Lower lobe of right lung (tissue), 2 donors: ENCODE results near the gene PHLDB2. TPM values are rescaled to one million over a fixed set of nuclear protein-coding genes. Genes with fewer than 3 reads are reported as not detected.

Source experiments
- ATAC-seq, 2 donors: fragments of 200-7000 bp; cut with Tn5 transposase; one replicate each; pipeline ENCODE4 v1.9.1; 2020 to 2022; ENCODE audit warnings: mild to moderate bottlenecking in 2 of 2, moderate library complexity in 2 of 2
- DNase-seq: peaks from one replicate; pipeline ENCODE4 v3.0.0-alpha.2; 2020
- H3K27ac ChIP-seq: fragments of 200-600 bp; one replicate; pipeline ENCODE4 v1.8.0; 2022
- H3K27me3 ChIP-seq: fragments of 200-600 bp; one replicate; pipeline ENCODE4 v1.8.0; 2022; ENCODE audit warnings: low read depth
- H3K36me3 ChIP-seq: fragments of 200-600 bp; one replicate; pipeline ENCODE4 v1.8.0; 2022; ENCODE audit warnings: mild to moderate bottlenecking
- H3K4me1 ChIP-seq: fragments of 200-600 bp; one replicate; pipeline ENCODE4 v1.8.0; 2022
- H3K4me3 ChIP-seq: fragments of 200-600 bp; one replicate; pipeline ENCODE4 v1.8.0; 2022; ENCODE audit warnings: mild to moderate bottlenecking
- H3K9me3 ChIP-seq: fragments of 200-600 bp; one replicate; pipeline ENCODE4 v1.8.0; 2022
- CTCF ChIP-seq: fragments of 200-600 bp; IDR thresholded peaks from one replicate; pipeline ENCODE4 v1.8.0; 2022; ENCODE audit warnings: antibody characterized with exemption, mild to moderate bottlenecking
- intact Hi-C: fragments of 100-400 bp; cut with DNase I; formaldehyde crosslinking; loops from one replicate; pipeline ENCODE4 v1.11.0; 2022
- total RNA-seq: library from RNA; stranded (reverse); fragmentation: NEBNext Ultra II Directional; extraction: Animal tissue kit (Norgen Biotek cat#: 25700); gene quantifications from one replicate; pipeline ENCODE4 v1.2.1, GENCODE V29; 2021
- donor health status: DM: no; HTN: yes; CAD: no; lungs with severe emphysema.

PHLDB2 gene
- total RNA-seq, 1 donor from 2014 or later = 33.6 TPM

GRCh38 chr3:112005091-112005672 lies 146.1 kb downstream of the PHLDB2 start:
- Histone ChIP-seq H3K4me1 (no peaks in the 10 kb centered on the region), H3K27me3 (no peaks in the 10 kb centered on the region), H3K36me3 (no peaks in the 10 kb centered on the region), H3K27ac (no peak overlapping the region), H3K4me3 (no peak overlapping the region), H3K9me3 (no peaks in the 10 kb centered on the region)
- intact Hi-C loops = no loop called here
- no peak for ATAC-seq
- no peak for TF ChIP-seq CTCF
- no peak for DNase-seq

DNA sequence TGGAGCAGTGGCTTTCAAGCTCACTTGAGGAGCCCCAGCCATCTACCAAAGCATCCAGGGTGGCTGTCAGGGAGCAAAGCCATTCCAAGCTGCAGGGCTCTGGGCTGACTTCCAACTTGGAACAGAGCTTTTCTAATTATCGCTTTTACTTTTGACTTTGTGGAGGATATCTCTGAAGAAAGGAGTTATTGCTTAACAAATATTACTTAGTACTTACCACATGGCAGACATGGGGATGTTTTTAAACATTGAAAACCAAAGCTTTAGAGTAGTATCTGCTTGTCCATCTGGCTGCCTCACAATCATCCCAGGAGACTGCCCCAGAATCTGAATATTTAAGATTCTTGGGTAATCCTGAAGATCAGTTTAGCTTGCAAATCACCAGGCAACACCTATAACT lies 148.6 kb downstream of the PHLDB2 start:
- no peak overlapping the region for H3K4me3 ChIP-seq
- H3K36me3 ChIP-seq = no peaks in the 10 kb centered on the region
- H3K27ac ChIP-seq = no peak overlapping the region
- ATAC-seq (no peak), DNase-seq (no peak)
- H3K9me3 ChIP-seq = no peaks in the 10 kb centered on the region
- intact Hi-C loops = no loop called here
- no peaks in the 10 kb centered on the region for H3K27me3 ChIP-seq
- no peak for TF ChIP-seq CTCF
- H3K4me1 ChIP-seq = no peaks in the 10 kb centered on the region

- DNase-seq = no peak
- no peak overlapping the region for H3K4me3 ChIP-seq
- no peak overlapping the region for H3K27ac ChIP-seq
- intact Hi-C loops = no loop called here
- no peak for TF ChIP-seq CTCF
- H3K27me3 ChIP-seq = no peaks in the 10 kb centered on the region
- H3K9me3 ChIP-seq = no peaks in the 10 kb centered on the region
- H3K36me3 ChIP-seq = no peaks in the 10 kb centered on the region
- H3K4me1 ChIP-seq = peaks cover 5% of the 10 kb centered on the region
- no peak for ATAC-seq
Measured at GRCh38 chr3:112009670-112010069, 150.6 kb downstream of the PHLDB2 start.

- no peak overlapping the region for H3K27ac ChIP-seq
- no peaks in the 10 kb centered on the region for H3K36me3 ChIP-seq
- H3K4me1 ChIP-seq = peaks cover 5% of the 10 kb centered on the region
- DNase-seq = no peak
- H3K27me3 ChIP-seq = no peaks in the 10 kb centered on the region
- ATAC-seq = no peak
- H3K9me3 ChIP-seq = no peaks in the 10 kb centered on the region
- intact Hi-C loops = no loop called here
- H3K4me3 ChIP-seq = no peak overlapping the region
- no peak for TF ChIP-seq CTCF
Measured at GRCh38 chr3:112010636-112011035, 151.6 kb downstream of the PHLDB2 start.

DNA sequence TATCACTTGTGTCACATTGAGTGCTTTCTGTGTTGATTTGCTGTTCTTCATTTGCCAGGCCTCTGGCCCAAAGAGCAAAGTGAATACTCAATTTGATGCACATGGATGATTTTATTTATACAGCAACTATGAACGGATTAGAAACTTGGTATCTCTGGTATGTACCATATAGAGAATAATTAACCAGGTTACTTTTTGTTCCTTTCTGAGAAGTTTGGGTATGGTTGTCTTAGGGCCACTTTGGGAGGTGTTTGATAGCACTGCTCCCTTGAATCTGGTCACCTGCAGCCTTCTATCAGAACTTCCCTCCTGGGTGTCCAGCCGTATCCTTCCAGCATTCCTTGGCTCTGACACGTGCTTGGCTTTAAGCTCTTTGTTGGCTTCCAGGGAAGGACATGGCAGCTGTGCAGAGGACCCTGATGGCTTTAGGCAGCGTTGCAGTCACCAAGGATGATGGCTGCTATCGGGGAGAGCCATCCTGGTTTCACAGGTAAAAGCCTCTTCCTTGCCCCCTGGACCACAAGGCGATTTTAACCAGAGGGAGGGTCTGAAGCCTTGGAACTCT lies 152.4 kb downstream of the PHLDB2 start:
- no peak for TF ChIP-seq CTCF
- H3K4me1 ChIP-seq = peaks cover 5% of the 10 kb centered on the region
- intact Hi-C loops = no loop called here

More for the DNA sequence above, 152.4 kb downstream of the PHLDB2 start:
- DNase-seq = no peak
- Histone ChIP-seq H3K9me3 (no peaks in the 10 kb centered on the region), H3K4me3 (no peak overlapping the region), H3K27ac (no peak overlapping the region), H3K36me3 (no peaks in the 10 kb centered on the region), H3K27me3 (no peaks in the 10 kb centered on the region)
- no peak for ATAC-seq
